Neutrophil (primary cell): ENCODE measurements around the gene LIMS2.

Source experiments
- H3K27ac ChIP-seq: fragments of 200-600 bp; sonication (generic); 2 replicates; pipeline ENCODE4 v1.5.1; 2016; ENCODE audit warnings: mild to moderate bottlenecking, moderate library complexity
- H3K27me3 ChIP-seq: fragments of 200-600 bp; sonication (generic); 2 replicates; pipeline ENCODE4 v1.6.0; 2016; ENCODE audit warnings: mild to moderate bottlenecking
- H3K36me3 ChIP-seq: fragments of 200-600 bp; sonication (generic); 2 replicates; pipeline ENCODE4 v1.5.1; 2017
- H3K4me1 ChIP-seq, 2 experiments: fragments of 200-600 bp in 1 of 2; sonication (generic) in 1 of 2; 1 replicate in 1 of 2; 2 replicates in 1 of 2; pipeline versions ENCODE4 v1.5.1 to v1.6.1; 2013 to 2016; ENCODE audit warnings: low read depth in 1 of 2, low read length in 1 of 2, mild to moderate bottlenecking in 1 of 2, moderate library complexity in 1 of 2; ENCODE audit not compliant: control insufficient read depth in 1 of 2, insufficient read depth in 1 of 2
- H3K4me3 ChIP-seq, 2 experiments: fragments of 200-600 bp in 1 of 2; sonication (generic) in 1 of 2; 1 replicate in 1 of 2; 2 replicates in 1 of 2; pipeline ENCODE4 v1.5.1; 2013 to 2016; ENCODE audit warnings: low read depth in 1 of 2, low read length in 1 of 2, mild to moderate bottlenecking in 1 of 2, moderate library complexity in 1 of 2
- H3K9me3 ChIP-seq: fragments of 200-600 bp; sonication (generic); 2 replicates; pipeline ENCODE4 v1.5.1; 2016
- CTCF ChIP-seq: fragments of 200-600 bp; sonication (generic); IDR thresholded peaks from 2 replicates; pipeline ENCODE4 v1.5.1; 2016; ENCODE audit warnings: antibody characterized with exemption

Gene LIMS2

GRCh38 chr2:127707890-127708648 lies 32.7 kb upstream of the LIMS2 start:
- Histone ChIP-seq H3K27me3 (no peaks in the 10 kb centered on the region), H3K36me3 (peaks cover 54% of the 10 kb centered on the region), H3K4me1 (peaks cover 9 to 14% of the 10 kb centered on the region in 2 experiments), H3K9me3 (no peaks in the 10 kb centered on the region), H3K27ac (no peak overlapping the region), H3K4me3 (no peak overlapping the region)
- no peak for TF ChIP-seq CTCF

GRCh38 chr2:127706215-127706990 lies 31.1 kb upstream of the LIMS2 start:
- H3K27me3 ChIP-seq = no peaks in the 10 kb centered on the region
- H3K36me3 ChIP-seq = peaks cover 54% of the 10 kb centered on the region
- peaks cover 19 to 21% of the 10 kb centered on the region in 2 experiments for H3K4me1 ChIP-seq
- TF ChIP-seq CTCF = no peak
- no peak overlapping the region for H3K4me3 ChIP-seq
- no peaks in the 10 kb centered on the region for H3K9me3 ChIP-seq
- no peak overlapping the region for H3K27ac ChIP-seq

GRCh38 chr2:127705391-127706065 lies 30.2 kb upstream of the LIMS2 start:
- no peak overlapping the region for H3K27ac ChIP-seq
- no peaks in the 10 kb centered on the region for H3K27me3 ChIP-seq
- TF ChIP-seq CTCF = no peak
- H3K4me3 ChIP-seq = no peak overlapping the region
- no peaks in the 10 kb centered on the region for H3K9me3 ChIP-seq
- peaks cover 25 to 28% of the 10 kb centered on the region in 2 experiments for H3K4me1 ChIP-seq
- H3K36me3 ChIP-seq = peaks cover 53% of the 10 kb centered on the region

DNA sequence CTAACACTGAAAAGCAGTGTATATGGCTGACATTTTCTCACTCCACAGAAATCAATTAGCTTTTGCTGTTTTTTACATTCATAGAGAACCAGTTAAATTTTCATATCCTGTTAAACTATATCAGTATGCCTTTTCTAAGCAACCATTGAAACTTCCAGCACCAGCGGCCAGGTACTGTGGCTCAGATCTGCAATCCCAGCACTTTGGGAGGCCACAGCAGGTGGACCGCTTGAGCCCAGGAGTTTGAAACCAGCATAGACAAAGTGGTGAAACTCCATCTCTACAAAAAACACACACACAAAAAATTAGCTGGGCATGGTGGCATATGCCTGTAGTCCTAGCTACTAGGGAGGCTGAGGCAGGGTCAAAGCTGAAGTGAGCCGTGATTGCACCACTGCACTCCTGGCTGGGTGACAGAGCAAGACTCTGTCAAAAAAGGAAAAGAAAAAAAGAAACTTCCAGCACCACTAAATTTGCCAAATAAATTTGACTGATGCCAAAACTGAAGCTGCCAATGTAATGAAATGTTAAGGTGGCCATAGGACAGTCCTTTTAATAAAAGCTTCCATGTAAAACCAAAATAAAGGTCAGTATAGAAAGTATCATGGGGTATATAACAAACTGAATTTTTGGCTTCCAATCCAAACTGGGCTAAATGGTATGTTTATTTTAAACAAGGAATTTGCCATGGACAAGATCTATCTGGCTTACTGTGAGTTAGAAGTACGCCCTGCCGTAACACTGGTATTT lies 29.5 kb upstream of the LIMS2 start:
- TF ChIP-seq CTCF = no peak
- Histone ChIP-seq H3K9me3 (no peaks in the 10 kb centered on the region), H3K4me3 (no peak overlapping the region), H3K27ac (no peak overlapping the region), H3K4me1 (peaks cover 28 to 30% of the 10 kb centered on the region in 2 experiments), H3K36me3 (peaks cover 45% of the 10 kb centered on the region), H3K27me3 (no peaks in the 10 kb centered on the region)

DNA sequence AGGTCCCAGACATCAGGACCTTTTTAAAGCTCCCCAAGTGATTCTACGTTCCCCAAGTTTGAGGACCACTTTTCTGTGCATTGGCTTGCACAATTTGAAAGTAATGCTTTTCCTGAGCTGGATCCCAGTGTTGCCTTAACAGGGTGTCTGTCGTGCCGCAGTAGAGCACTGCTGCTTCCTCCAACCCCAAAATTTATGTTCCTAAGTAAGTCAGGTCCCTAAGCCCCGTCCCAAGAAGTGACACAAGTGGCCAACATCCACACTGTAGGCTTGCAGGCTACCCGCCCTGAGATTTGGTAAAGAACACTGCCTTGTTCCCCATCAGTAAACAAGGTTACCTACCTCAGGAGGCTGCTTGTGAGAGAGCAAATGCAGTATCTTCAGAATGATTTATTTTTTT lies 28.0 kb upstream of the LIMS2 start:
- Histone ChIP-seq H3K27ac (peak overlapping the region; percentile 16), H3K4me3 (no peak overlapping the region), H3K4me1 (peaks cover 28 to 30% of the 10 kb centered on the region in 2 experiments), H3K36me3 (peaks cover 30% of the 10 kb centered on the region), H3K27me3 (no peaks in the 10 kb centered on the region), H3K9me3 (no peaks in the 10 kb centered on the region)
- no peak for TF ChIP-seq CTCF
